HG03060 (cell line): Measurements from ENCODE around the gene FAM83D.
"Not testable (repeated sequence)": the region's sequence is repeated elsewhere in the genome, so short reads cannot be mapped to it uniquely, and the experiment has no call there.

Source experiments
- ATAC-seq: cut with Tn5 transposase; IDR thresholded peaks from one replicate; pipeline ENCODE4 v1.9.1; 2021; ENCODE audit warnings: low read depth, moderate number of reproducible peaks; ENCODE audit not compliant: unreplicated experiment

Gene FAM83D

DNA sequence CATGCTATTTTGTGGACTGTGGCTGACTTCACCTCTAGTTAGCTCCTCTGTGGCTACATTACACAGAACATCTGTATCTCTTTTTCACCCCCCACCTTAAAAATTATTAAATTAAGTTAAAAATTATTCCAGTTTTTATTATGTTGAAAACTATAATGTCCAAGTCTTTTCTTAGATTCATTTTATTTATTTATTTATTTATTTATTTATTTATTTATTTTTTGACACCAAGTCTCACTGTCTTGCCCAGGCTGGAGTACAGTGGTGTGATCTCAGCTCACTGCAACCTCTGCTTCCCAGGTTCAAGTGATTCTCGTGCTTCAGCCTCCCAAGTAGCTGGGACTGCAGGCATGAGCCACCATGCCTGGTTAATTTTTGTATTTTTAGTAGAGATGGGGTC is 70.6 kb downstream of the FAM83D start:
- ATAC-seq = not testable (repeated sequence)

DNA sequence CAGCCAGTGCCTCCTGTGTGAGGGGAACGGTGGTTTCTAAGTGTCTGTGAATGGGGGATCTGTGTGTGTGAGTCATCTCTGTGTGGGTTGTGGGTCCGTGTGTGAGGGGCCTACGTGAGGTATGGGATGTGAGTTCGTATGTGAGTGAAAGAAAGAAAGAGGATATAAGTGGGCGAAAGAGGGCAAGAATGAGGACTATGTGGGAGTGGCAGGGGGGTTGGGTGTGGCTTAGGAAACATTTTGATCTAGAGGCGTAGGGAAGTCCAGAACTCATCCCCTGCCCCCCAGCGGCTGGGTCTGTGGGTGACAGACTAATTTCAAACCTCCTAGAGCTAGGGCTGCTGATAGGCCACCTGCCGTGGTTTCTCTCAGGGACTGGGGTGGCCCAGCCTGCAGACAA is 71.4 kb downstream of the FAM83D start:
- peak; percentile 88 for ATAC-seq

DNA sequence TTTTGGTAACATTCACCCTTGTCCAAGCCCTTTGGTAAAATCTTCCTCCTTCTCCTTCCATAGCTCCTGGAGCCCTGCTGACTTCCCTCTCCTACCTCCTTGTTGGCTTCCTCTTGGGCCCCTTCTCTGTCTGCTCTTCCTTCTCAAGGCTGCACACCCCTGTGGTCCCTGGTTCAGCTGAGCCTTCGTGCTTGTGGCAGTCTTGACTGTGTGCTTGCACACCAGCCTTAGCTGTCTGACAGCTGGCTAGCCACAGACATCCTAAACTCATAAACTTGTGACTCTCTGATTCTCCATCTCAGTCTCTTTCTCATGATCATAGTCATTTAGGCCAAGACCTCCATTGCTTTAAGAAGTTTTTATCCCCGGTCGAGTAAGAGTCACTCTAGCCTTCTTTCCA is 73.0 kb downstream of the FAM83D start:
- ATAC-seq = no peak

DNA sequence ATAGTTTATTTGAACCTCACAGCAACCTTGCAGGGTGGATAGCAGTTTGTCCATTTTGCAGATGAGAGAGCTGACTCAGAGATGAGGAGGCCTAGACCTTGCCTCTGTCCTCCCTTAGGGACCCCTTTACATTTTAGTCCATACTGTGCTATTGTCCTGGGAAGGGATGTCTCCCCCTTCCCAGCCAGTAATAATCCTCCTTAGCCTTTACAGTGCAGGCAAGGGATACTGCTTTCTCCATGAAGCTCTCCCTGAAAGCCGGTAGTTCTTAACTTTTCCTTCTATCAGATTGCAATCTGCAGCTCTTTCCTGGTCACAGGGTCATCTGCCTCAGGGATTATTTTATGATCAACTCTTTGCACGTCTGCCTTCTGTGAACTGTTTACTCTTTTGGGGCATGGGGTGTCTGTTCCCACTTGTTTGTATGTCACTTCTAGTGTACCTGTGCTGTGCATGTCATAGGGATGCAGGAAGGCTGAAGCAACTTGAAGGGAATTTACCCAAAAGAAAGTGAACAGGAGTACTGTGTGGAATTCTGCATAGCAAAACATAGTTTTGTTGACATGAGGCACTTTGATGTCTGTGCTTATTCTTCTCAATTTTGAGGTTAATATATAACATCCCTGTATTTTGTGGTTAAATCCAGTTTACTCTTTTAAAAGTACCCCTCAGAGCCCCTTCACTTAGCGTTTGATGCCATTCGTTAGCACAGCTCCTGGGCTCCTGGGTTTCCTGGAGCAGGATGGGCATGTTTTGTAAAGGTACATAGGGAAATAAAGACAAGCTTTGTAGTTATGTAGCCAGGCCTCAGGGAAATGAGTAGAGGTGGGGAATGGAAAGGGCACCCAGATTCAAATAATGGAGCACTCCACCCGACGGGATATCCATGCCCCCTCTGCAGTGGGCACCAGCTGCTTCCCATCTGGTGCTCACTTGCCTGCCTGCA is 74.0 kb downstream of the FAM83D start:
- no peak for ATAC-seq
